Keratinocyte (primary cell): Measurements from ENCODE around the gene KTN1. TPM values are rescaled to one million over a fixed set of nuclear protein-coding genes. Genes with fewer than 3 reads are reported as not detected.

Source experiments
- DNase-seq: peaks from one replicate; pipeline ENCODE4 v3.0.0-alpha.2; 2011; ENCODE audit warnings: low read depth, missing footprints, low spot score
- FAIRE-seq: peaks from 2 replicates; lab custom pipeline; 2011; peaks lifted over from hg19 to GRCh38; lab: Jason Lieb, UNC
- H2AFZ ChIP-seq: 2 replicates; pipeline ENCODE4 v1.6.0; 2012; ENCODE audit warnings: low read length, control low read depth, inconsistent platforms; ENCODE audit not compliant: control insufficient read depth
- H3K27ac ChIP-seq: 2 replicates; pipeline ENCODE4 v1.5.1; 2011; ENCODE audit warnings: low read length; ENCODE audit not compliant: control insufficient read depth, insufficient read depth
- H3K27me3 ChIP-seq: 3 replicates; pipeline ENCODE4 v1.6.0; 2011; ENCODE audit warnings: low read length; ENCODE audit not compliant: control insufficient read depth, insufficient read depth; ENCODE audit errors: extremely low read depth
- H3K36me3 ChIP-seq, 2 experiments: 2 replicates in 1 of 2; 3 replicates in 1 of 2; pipeline ENCODE4 v1.5.1; 2011; ENCODE audit warnings: low read length in 2 of 2, mild to moderate bottlenecking in 1 of 2; ENCODE audit not compliant: control insufficient read depth in 2 of 2, insufficient read depth in 2 of 2; ENCODE audit errors: extremely low read depth in 1 of 2
- H3K4me1 ChIP-seq: 3 replicates; pipeline ENCODE4 v1.5.1; 2011; ENCODE audit warnings: low read length; ENCODE audit not compliant: control insufficient read depth, insufficient read depth; ENCODE audit errors: extremely low read depth
- H3K4me2 ChIP-seq: 3 replicates; pipeline ENCODE4 v1.6.0; 2011; ENCODE audit warnings: low read depth, low read length; ENCODE audit not compliant: control insufficient read depth, insufficient read depth; ENCODE audit errors: extremely low read depth
- H3K4me3 ChIP-seq, 3 experiments: fragments of 200-600 bp in 1 of 3; sonication (generic) in 1 of 3; 2 replicates in 2 of 3; 3 replicates in 1 of 3; pipeline ENCODE4 v1.5.1; 2011 to 2016; ENCODE audit warnings: low read length in 3 of 3, mild to moderate bottlenecking in 3 of 3, control low read depth in 2 of 3, inconsistent platforms in 1 of 3, low read depth in 1 of 3, mixed read lengths in 1 of 3, mixed run types in 1 of 3, moderate library complexity in 1 of 3; ENCODE audit not compliant: control insufficient read depth in 2 of 3, insufficient read depth in 2 of 3; ENCODE audit errors: extremely low read depth in 1 of 3
- H3K79me2 ChIP-seq: 2 replicates; pipeline ENCODE4 v1.6.0; 2012; ENCODE audit warnings: low read length; ENCODE audit not compliant: control insufficient read depth, insufficient read depth
- H3K9ac ChIP-seq: 3 replicates; pipeline ENCODE4 v1.6.0; 2011; ENCODE audit warnings: low read length; ENCODE audit not compliant: control insufficient read depth, insufficient read depth; ENCODE audit errors: extremely low read depth
- H3K9me1 ChIP-seq: 3 replicates; pipeline ENCODE4 v1.6.0; 2011; ENCODE audit warnings: low read length; ENCODE audit not compliant: control insufficient read depth, insufficient read depth; ENCODE audit errors: extremely low read depth
- H3K9me3 ChIP-seq: 2 replicates; pipeline ENCODE4 v1.5.1; 2012; ENCODE audit warnings: low read depth, low read length; ENCODE audit not compliant: control insufficient read depth
- H4K20me1 ChIP-seq: 3 replicates; pipeline ENCODE4 v1.6.0; 2011; ENCODE audit warnings: low read length; ENCODE audit not compliant: control insufficient read depth, insufficient read depth; ENCODE audit errors: extremely low read depth
- EZH2 ChIP-seq: IDR thresholded peaks from one replicate; pipeline ENCODE4 v1.6.1; 2012; ENCODE audit warnings: inconsistent platforms, mild to moderate bottlenecking, low read length, moderate library complexity
- dilution Hi-C: fragments of 300-500 bp; cut with MboI; formaldehyde crosslinking; loops from one replicate; pipeline ENCODE4 v1.7.0; 2020; ENCODE audit warnings: low sequenced_read_pairs; ENCODE audit not compliant: extremely low pct_ligation_motif_present
- polyA plus RNA-seq, 5 experiments: library from polyadenylated mRNA; depleted of rRNA in 3 of 5; stranded (reverse) in 3 of 5; stranded (forward) in 1 of 5; unstranded in 1 of 5; fragments of >200 nt; gene quantifications; 1 replicate in 1 of 5; 2 replicates in 3 of 5; 3 replicates in 1 of 5; pipeline versions ENCODE4 v1.2.1 to v1.2.3, GENCODE V29; 2011 to 2012; ENCODE audit warnings: missing spikeins in 2 of 5, low read depth in 1 of 5, low replicate concordance in 1 of 5
- TF ChIP-seq, protein P1 (sequence below), 3 experiments: IDR thresholded peaks in 1 of 3; conservative IDR thresholded peaks in 1 of 3; optimal IDR thresholded peaks in 1 of 3; 2 replicates in 2 of 3; 3 replicates in 1 of 3; pipeline versions ENCODE3 to v1.5.1; 2011; ENCODE audit warnings: low read length in 3 of 3, mild to moderate bottlenecking in 3 of 3, moderate library complexity in 2 of 3, control low read depth in 1 of 3, inconsistent platforms in 1 of 3; ENCODE audit not compliant: insufficient read depth in 2 of 3; ENCODE audit errors: extremely low read depth in 1 of 3

Gene KTN1
- polyA plus RNA-seq, 1 donor (not counting 4 experiments of a cell fraction or from before 2014, with no cell fraction given), result 121 TPM

DNA sequence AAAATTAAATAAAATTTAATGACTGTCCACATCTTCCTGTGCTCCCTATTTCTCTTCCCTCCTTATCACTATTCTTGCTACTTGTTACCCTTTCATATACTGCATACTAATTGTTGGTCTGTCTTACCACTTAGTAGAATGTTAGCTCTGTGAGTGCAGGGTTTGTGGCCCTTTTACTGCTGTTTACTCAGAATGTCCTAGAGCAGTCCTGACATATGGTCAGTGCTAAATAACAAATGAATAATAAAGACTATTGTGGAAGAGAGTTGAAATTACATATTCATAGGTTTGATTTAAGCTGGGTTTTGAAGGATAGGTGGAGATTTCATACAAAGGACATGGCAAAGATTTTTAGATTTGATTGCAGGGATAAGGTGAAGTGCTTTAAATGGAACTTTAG, 24.5 kb downstream of the KTN1 start:
- Histone ChIP-seq H3K4me3 (no peak overlapping the region), H3K4me1 (peaks cover 39% of the 10 kb centered on the region), H3K9ac (no peak overlapping the region), H3K36me3 (no peaks in the 10 kb centered on the region), H3K4me2 (no peak overlapping the region), H3K9me3 (no peaks in the 10 kb centered on the region), H2AFZ (no peak overlapping the region), H4K20me1 (peaks cover 7% of the 10 kb centered on the region), H3K9me1 (no peaks in the 10 kb centered on the region), H3K27ac (no peak overlapping the region), H3K79me2 (peaks cover 95% of the 10 kb centered on the region), H3K27me3 (no peaks in the 10 kb centered on the region)
- dilution Hi-C loops, result no loop called here
- TF ChIP-seq EZH2, result no peak
- TF ChIP-seq, protein P1, sequence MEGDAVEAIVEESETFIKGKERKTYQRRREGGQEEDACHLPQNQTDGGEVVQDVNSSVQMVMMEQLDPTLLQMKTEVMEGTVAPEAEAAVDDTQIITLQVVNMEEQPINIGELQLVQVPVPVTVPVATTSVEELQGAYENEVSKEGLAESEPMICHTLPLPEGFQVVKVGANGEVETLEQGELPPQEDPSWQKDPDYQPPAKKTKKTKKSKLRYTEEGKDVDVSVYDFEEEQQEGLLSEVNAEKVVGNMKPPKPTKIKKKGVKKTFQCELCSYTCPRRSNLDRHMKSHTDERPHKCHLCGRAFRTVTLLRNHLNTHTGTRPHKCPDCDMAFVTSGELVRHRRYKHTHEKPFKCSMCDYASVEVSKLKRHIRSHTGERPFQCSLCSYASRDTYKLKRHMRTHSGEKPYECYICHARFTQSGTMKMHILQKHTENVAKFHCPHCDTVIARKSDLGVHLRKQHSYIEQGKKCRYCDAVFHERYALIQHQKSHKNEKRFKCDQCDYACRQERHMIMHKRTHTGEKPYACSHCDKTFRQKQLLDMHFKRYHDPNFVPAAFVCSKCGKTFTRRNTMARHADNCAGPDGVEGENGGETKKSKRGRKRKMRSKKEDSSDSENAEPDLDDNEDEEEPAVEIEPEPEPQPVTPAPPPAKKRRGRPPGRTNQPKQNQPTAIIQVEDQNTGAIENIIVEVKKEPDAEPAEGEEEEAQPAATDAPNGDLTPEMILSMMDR (optimal IDR thresholded peaks at IDR 0.05 in 1 of 3, IDR thresholded peaks at IDR 0.05 in 1 of 3, conservative IDR thresholded peaks at IDR 0.05 in 1 of 3; ENCODE audit: extremely low read depth in 1 of 3, insufficient read depth in 2 of 3, low read length in 3 of 3), result no peak
- no peak for FAIRE-seq
- DNase-seq, result no peak

DNA sequence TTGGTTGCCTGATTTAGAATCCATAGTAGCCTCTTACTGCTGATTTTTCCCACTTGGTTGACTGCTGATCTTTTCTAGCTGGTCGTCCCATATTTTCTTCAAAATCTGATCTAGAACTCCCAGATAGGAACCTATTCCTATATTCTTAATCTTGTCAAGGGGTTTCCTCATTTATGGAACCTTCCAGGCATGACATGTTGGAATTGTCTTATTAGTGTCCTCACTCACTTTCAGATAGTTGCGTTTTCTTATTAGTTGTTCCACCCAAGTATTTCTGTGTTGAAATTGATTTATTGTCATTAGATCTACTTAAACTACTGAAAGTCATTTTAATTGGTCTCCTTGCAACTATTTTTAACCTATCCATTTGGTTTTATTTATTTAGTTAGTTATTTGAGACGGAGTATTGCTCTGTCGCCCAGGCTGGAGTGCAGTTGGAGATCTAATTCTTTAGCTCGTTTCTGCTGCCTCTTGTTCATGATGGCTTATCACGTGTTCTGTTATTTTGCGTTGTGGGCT, 25.0 kb downstream of the KTN1 start:
- H4K20me1 ChIP-seq, result peaks cover 6% of the 10 kb centered on the region
- no peaks in the 10 kb centered on the region for H3K27me3 ChIP-seq
- H3K9me1 ChIP-seq, result no peaks in the 10 kb centered on the region
- peaks cover 42% of the 10 kb centered on the region for H3K4me1 ChIP-seq
- H3K4me2 ChIP-seq, result no peak overlapping the region
- H2AFZ ChIP-seq, result no peak overlapping the region
- no peaks in the 10 kb centered on the region for H3K9me3 ChIP-seq
- dilution Hi-C loops, result no loop called here
- no peak overlapping the region for H3K4me3 ChIP-seq
- no peaks in the 10 kb centered on the region for H3K36me3 ChIP-seq
- TF ChIP-seq EZH2, result no peak
- TF ChIP-seq, protein P1 (optimal IDR thresholded peaks at IDR 0.05 in 1 of 3, IDR thresholded peaks at IDR 0.05 in 1 of 3, conservative IDR thresholded peaks at IDR 0.05 in 1 of 3; ENCODE audit: extremely low read depth in 1 of 3, insufficient read depth in 2 of 3, low read length in 3 of 3), result no peak
- no peak for DNase-seq
- no peak overlapping the region for H3K27ac ChIP-seq
- no peak for FAIRE-seq
- H3K79me2 ChIP-seq, result peaks cover 95% of the 10 kb centered on the region
- H3K9ac ChIP-seq, result no peak overlapping the region
